K562 (cell line): Measurements from ENCODE around the gene CDC14A. TPM values are rescaled to one million over a fixed set of nuclear protein-coding genes. Genes with fewer than 3 reads are reported as not detected.

Experiments used
- ATAC-seq: fragments of 200-7000 bp; cut with Tn5 transposase; 3 replicates; pipeline ENCODE4 v1.9.1; 2020; ENCODE audit warnings: moderate library complexity
- BruUV-seq: library from RNA; stranded (reverse); fragments of 400-500 nt; replicated peaks from 2 replicates; lab custom pipeline; 2021; lab: Mats Ljungman, UMichigan
- CTCF ChIA-PET: fragments of 300-600 bp; formaldehyde crosslinking; extraction: SDS; loops from one replicate; lab custom pipeline; 2021; ENCODE audit warnings: low intra/inter-chr PET ratio; lab: Yijun Ruan, JAX
- POLR2A ChIA-PET: fragments of 300-600, 350-650 bp; sonication (Branson Sonifier 250); formaldehyde crosslinking; extraction: SDS; loops from one replicate; lab custom pipeline; 2021; ENCODE audit warnings: antibody characterized with exemption, inconsistent platforms; lab: Yijun Ruan, JAX
- DNase-seq, 4 experiments: peaks; one replicate each; pipeline versions ENCODE4 v3.0.0 to v3.0.0-alpha.2; 2011 to 2018; ENCODE audit warnings: low spot score in 3 of 4, mixed read lengths in 3 of 4; ENCODE audit errors: extremely low read depth in 1 of 4
- FAIRE-seq: peaks from 2 replicates; lab custom pipeline; 2011; peaks lifted over from hg19 to GRCh38; lab: Jason Lieb, UNC
- H2AFZ ChIP-seq: 2 replicates; pipeline ENCODE4 v1.6.0; 2011; ENCODE audit warnings: low read depth, low read length, control low read depth, inconsistent platforms
- H3K27ac ChIP-seq: fragments of 200-600 bp; 3 replicates; pipeline ENCODE4 v1.8.0; 2011; ENCODE audit warnings: low read depth, mild to moderate bottlenecking, control low read depth, inconsistent platforms, low read length, moderate library complexity, mixed read lengths; ENCODE audit errors: extremely low read depth
- H3K27me3 ChIP-seq, 2 experiments: fragments of 300-600 bp in 1 of 2; 2 replicates in 1 of 2; 3 replicates in 1 of 2; pipeline versions ENCODE4 v1.6.0 to v1.8.0; 2011; ENCODE audit warnings: inconsistent platforms in 2 of 2, low read length in 2 of 2, mild to moderate bottlenecking in 1 of 2, mixed read lengths in 1 of 2, moderate library complexity in 1 of 2; ENCODE audit not compliant: control insufficient read depth in 2 of 2, insufficient read depth in 2 of 2
- H3K36me3 ChIP-seq: fragments of 300-600 bp; 3 replicates; pipeline ENCODE4 v1.8.0; 2011; ENCODE audit warnings: mild to moderate bottlenecking, low read length, inconsistent platforms; ENCODE audit not compliant: control insufficient read depth, insufficient read depth
- H3K4me1 ChIP-seq, 2 experiments: fragments of 200-600 bp in 1 of 2; replicated peaks in 1 of 2; 2 replicates in 1 of 2; 3 replicates in 1 of 2; pipeline versions ENCODE4 v1.5.1 to v1.8.0; 2011; ENCODE audit warnings: inconsistent platforms in 2 of 2, low read length in 2 of 2, mild to moderate bottlenecking in 1 of 2, mixed read lengths in 1 of 2, moderate library complexity in 1 of 2; ENCODE audit not compliant: control insufficient read depth in 2 of 2, insufficient read depth in 2 of 2
- H3K4me2 ChIP-seq: 2 replicates; pipeline ENCODE4 v1.6.1; 2011; ENCODE audit warnings: low read length, control low read depth, inconsistent platforms, mixed read lengths; ENCODE audit not compliant: insufficient read depth
- H3K4me3 ChIP-seq: fragments of 200-600 bp; sonication (generic), shearing (Covaris generic); 2 replicates; pipeline ENCODE4 v1.5.1; 2016; ENCODE audit warnings: control low read depth, inconsistent platforms
- H3K79me2 ChIP-seq: fragments of 200-600 bp; 3 replicates; pipeline ENCODE4 v1.8.0; 2011; ENCODE audit warnings: low read length, inconsistent platforms; ENCODE audit not compliant: control insufficient read depth, insufficient read depth
- H3K9ac ChIP-seq, 2 experiments: 2 replicates each; pipeline versions ENCODE4 v1.6.0 to v1.6.1; 2011; ENCODE audit warnings: low read depth in 2 of 2, low read length in 2 of 2, control low read depth in 1 of 2, inconsistent platforms in 1 of 2, mild to moderate bottlenecking in 1 of 2, mixed read lengths in 1 of 2; ENCODE audit not compliant: insufficient read depth in 1 of 2
- H3K9me1 ChIP-seq: one replicate; pipeline ENCODE4 v1.6.0; 2011; ENCODE audit warnings: inconsistent platforms, mild to moderate bottlenecking, low read length, moderate library complexity; ENCODE audit not compliant: control insufficient read depth, insufficient read depth
- H3K9me3 ChIP-seq: replicated peaks from 2 replicates; pipeline ENCODE4 v1.5.1; 2011; ENCODE audit warnings: low read depth, low read length, inconsistent platforms; ENCODE audit not compliant: control insufficient read depth, insufficient read depth
- H4K20me1 ChIP-seq: replicated peaks from 2 replicates; pipeline ENCODE4 v1.6.1; 2011; ENCODE audit warnings: low read length, inconsistent platforms, mixed read lengths; ENCODE audit not compliant: control insufficient read depth, insufficient read depth
- DMBX1 ChIP-seq: fragments of 250-450 bp; sonication (Bioruptor Pico); IDR thresholded peaks from 2 replicates; pipeline ENCODE4 v1.8.0; 2022; ENCODE audit warnings: inconsistent platforms, mild to moderate bottlenecking, moderate library complexity, borderline replicate concordance
- GATAD2A ChIP-seq: fragments of 450-650 bp; IDR thresholded peaks from 2 replicates; pipeline ENCODE4 v1.6.1; 2017
- HBP1 ChIP-seq: fragments of 450-650 bp; formaldehyde crosslinking; IDR thresholded peaks from 2 replicates; pipeline ENCODE4 v1.4.0; 2022; ENCODE audit warnings: missing genetic modification characterization
- HDAC1 ChIP-seq, 2 experiments: fragments of 450-650 bp; IDR thresholded peaks; 2 replicates each; pipeline ENCODE4 v1.6.1; 2016 to 2017; ENCODE audit warnings: inconsistent platforms in 1 of 2, mild to moderate bottlenecking in 1 of 2, moderate library complexity in 1 of 2
- MXI1 ChIP-seq: IDR thresholded peaks from 2 replicates; pipeline ENCODE4 v1.6.1; 2011; ENCODE audit warnings: low read depth, mild to moderate bottlenecking, improper control_type of control experiment, low read length
- NBN ChIP-seq: fragments of 450-650 bp; IDR thresholded peaks from 2 replicates; pipeline ENCODE4 v1.6.1; 2016; ENCODE audit warnings: low read depth, mild to moderate bottlenecking
- NELFE ChIP-seq: IDR thresholded peaks from 2 replicates; pipeline ENCODE4 v1.6.1; 2011; ENCODE audit warnings: mild to moderate bottlenecking; ENCODE audit not compliant: insufficient read depth, insufficient read length
- PATZ1 ChIP-seq: fragments of 250-450 bp; sonication (Bioruptor Pico); IDR thresholded peaks from 2 replicates; pipeline ENCODE4 v1.5.0; 2020; ENCODE audit warnings: mild to moderate bottlenecking, borderline replicate concordance
- PKNOX1 ChIP-seq: fragments of 450-650 bp; IDR thresholded peaks from 2 replicates; pipeline ENCODE4 v1.6.1; 2016
- POLR2AphosphoS5 ChIP-seq: IDR thresholded peaks from 2 replicates; pipeline ENCODE4 v1.6.1; 2011; ENCODE audit warnings: mild to moderate bottlenecking, low read depth, low read length, moderate library complexity; ENCODE audit not compliant: control insufficient read depth, insufficient read depth
- RBM25 ChIP-seq: fragments of 200-400 bp; formaldehyde crosslinking; IDR thresholded peaks from 2 replicates; pipeline ENCODE4 v1.6.1; 2018; ENCODE audit warnings: low read length, low read depth, moderate library complexity; ENCODE audit not compliant: severe bottlenecking
- RCOR1 ChIP-seq, 2 experiments: IDR thresholded peaks; 2 replicates each; pipeline ENCODE4 v1.6.1; 2012; ENCODE audit warnings: low read depth in 2 of 2, low read length in 2 of 2, borderline replicate concordance in 1 of 2, improper control_type of control experiment in 1 of 2
- SIRT6 ChIP-seq: IDR thresholded peaks from one replicate; pipeline ENCODE4 v1.6.1; 2012; ENCODE audit warnings: low read depth, mild to moderate bottlenecking, control low read depth, inconsistent platforms, low read length, moderate library complexity
- SUPT5H ChIP-seq: fragments of 450-650 bp; IDR thresholded peaks from 2 replicates; pipeline ENCODE4 v1.6.1; 2016
- ZKSCAN8 ChIP-seq: fragments of 200-800 bp; sonication (Bioruptor generic); IDR thresholded peaks from 2 replicates; pipeline ENCODE4 v1.6.1; 2016; ENCODE audit warnings: missing genetic modification characterization, missing compliant biosample characterization
- ZNF347 ChIP-seq: fragments of 450-650 bp; formaldehyde crosslinking; IDR thresholded peaks from 2 replicates; pipeline ENCODE4 v1.4.0; 2020; ENCODE audit warnings: low read depth, mild to moderate bottlenecking, moderate library complexity
- ZSCAN32 ChIP-seq: fragments of 450-650 bp; formaldehyde crosslinking; IDR thresholded peaks from 2 replicates; pipeline ENCODE4 v1.4.0; 2020; ENCODE audit warnings: mild to moderate bottlenecking, moderate library complexity
- WGBS: fragments of 100-300 bp; shearing (Covaris generic); methylation state at CpG from one replicate; pipeline ENCODE4 v1.1.6; 2016; ENCODE audit warnings: low coverage, mixed read lengths; ENCODE audit not compliant: insufficient coverage; ENCODE audit errors: missing lambda C conversion rate; 5-methylcytosine and 5-hydroxymethylcytosine counted together
- in situ Hi-C: fragments of 300-500 bp; cut with MboI; formaldehyde crosslinking; loops from 4 replicates; pipeline ENCODE4 v1.15.0; 2018; ENCODE audit warnings: inconsistent platforms, mixed read lengths
- intact Hi-C: fragments of 100-400 bp; cut with micrococcal nuclease; formaldehyde crosslinking; loops from 2 replicates; pipeline ENCODE4 v1.14.2; 2022
- polyA plus RNA-seq, 8 experiments: library from polyadenylated mRNA; depleted of rRNA in 4 of 8; stranded (reverse) in 5 of 8; unstranded in 3 of 8; fragments of >200 nt; fragmentation: Nextera tagmentation in 2 of 8; fragmentation: Illumina TruSeq in 1 of 8; extraction: Ambion mirVana in 2 of 8; extraction: Trizol in 1 of 8; gene quantifications; 2 replicates each; pipeline versions ENCODE4 v1.2.1 to v1.2.3, GENCODE V29; 2011 to 2014; ENCODE audit warnings: inconsistent platforms in 1 of 8, missing spikeins in 1 of 8
- total RNA-seq, 7 experiments: library from RNA; depleted of rRNA in 6 of 7; stranded (reverse); fragments of >200 nt in 6 of 7; fragmentation: Illumina TruSeq in 2 of 7; extraction: Trizol in 2 of 7; gene quantifications; 2 replicates each; pipeline versions ENCODE4 v1.2.1 to v1.2.3, GENCODE V29; 2011 to 2021; ENCODE audit warnings: low replicate concordance in 1 of 7

Gene CDC14A
- total and polyA plus RNA-seq, 9 of the 15 experiments (the other 6 are each of a cell fraction or from before 2014, with no cell fraction given), result 17.0 to 74.3 (median 33.4) TPM

- TF ChIP-seq PATZ1 (CRISPR knock-in tag) (no peak), ZNF347 (CRISPR knock-in tag) (no peak), PKNOX1 (peak; percentile 70), ZSCAN32 (CRISPR knock-in tag) (no peak), NELFE (no peak), SUPT5H (peak; percentile 99), NBN (peak; percentile 12)
These were observed 10.6 kb downstream of the CDC14A start (continued) for GRCh38 chr1:100362821-100363466.

- no peaks in the 10 kb centered on the region; the same call in 1 of the 2 replicates for H4K20me1 ChIP-seq
- H3K9me3 ChIP-seq, result no peaks in the 10 kb centered on the region
- ATAC-seq (peak; percentile 52), DNase-seq (peak in 1 of 4 experiments; percentile 65), FAIRE-seq (no peak)
- no peaks in the 10 kb centered on the region for H3K27me3 ChIP-seq
- H3K79me2 ChIP-seq, result peaks cover 95% of the 10 kb centered on the region
- H3K4me1 ChIP-seq, result peaks cover 14 to 57% of the 10 kb centered on the region in 2 experiments
- intact Hi-C loops, result no loop called here
- CTCF ChIA-PET, result no interaction called here
- no TSS peak for BruUV-seq
- H3K36me3 ChIP-seq, result peaks cover 35% of the 10 kb centered on the region
- H3K9ac ChIP-seq, result peak overlapping the region; percentile 89 to 97
- POLR2A ChIA-PET, result interaction anchor here (1.2 to 6.6 kb wide), 9 partner anchors 9 to 231 kb away, joined by 3 to 136 read pairs (median 9); partner anchors contain the start of genes CDC14A, RTCA, SASS6 and TRMT13
- H2AFZ ChIP-seq, result no peak overlapping the region
- 2% methylated on average over 4 of the region's 4 CpGs for WGBS
- H3K4me3 ChIP-seq, result peak overlapping the region; percentile 58
- no peaks in the 10 kb centered on the region for H3K9me1 ChIP-seq
- peak overlapping the region; percentile 77 for H3K4me2 ChIP-seq
- in situ Hi-C loops, result no loop called here
- H3K27ac ChIP-seq, result peak overlapping the region; percentile 94
- TF ChIP-seq RCOR1 (IDR thresholded peaks at IDR 0.05; ENCODE audit: borderline replicate concordance in 1 of 2, low read depth in 2 of 2, low read length in 2 of 2) (peak in 1 of 2 experiments; percentile 31; a peak in 1 of 4 replicates), RBM25 (peak; percentile 53), DMBX1 (0 out of 2 replicates have a peak, but pooled peaks have one; percentile 13), HDAC1 (IDR thresholded peaks at IDR 0.05) (0 out of 4 replicates have a peak, but pooled peaks of 1 of the 2 experiments have one; percentile 29), HBP1 (CRISPR knock-in tag) (no peak), SIRT6 (no peak), MXI1 (peak; percentile 45; the same call in 1 of the 2 replicates), GATAD2A (peak; percentile 63; the same call in 1 of the 2 replicates), POLR2AphosphoS5 (peak; percentile 17; the same call in 1 of the 2 replicates), ZKSCAN8 (0 out of 2 replicates have a peak, but pooled peaks have one; percentile 16)
These were observed 11.5 kb downstream of the CDC14A start for GRCh38 chr1:100363831-100364230.
